ENCODE measurements around the gene MRPL23. TPM values are rescaled to one million over a fixed set of nuclear protein-coding genes. Genes with fewer than 3 reads are reported as not detected.
A peak's percentile ranks its signal among the peaks of the same experiment; 100 is the strongest.
"Not testable (repeated sequence)": the region's sequence is repeated elsewhere in the genome, so short reads cannot be mapped to it uniquely, and the experiment has no call there.

The MRPL23 gene
- total RNA-seq, 1 experiment from 2014 or later, result 123 TPM

DNA sequence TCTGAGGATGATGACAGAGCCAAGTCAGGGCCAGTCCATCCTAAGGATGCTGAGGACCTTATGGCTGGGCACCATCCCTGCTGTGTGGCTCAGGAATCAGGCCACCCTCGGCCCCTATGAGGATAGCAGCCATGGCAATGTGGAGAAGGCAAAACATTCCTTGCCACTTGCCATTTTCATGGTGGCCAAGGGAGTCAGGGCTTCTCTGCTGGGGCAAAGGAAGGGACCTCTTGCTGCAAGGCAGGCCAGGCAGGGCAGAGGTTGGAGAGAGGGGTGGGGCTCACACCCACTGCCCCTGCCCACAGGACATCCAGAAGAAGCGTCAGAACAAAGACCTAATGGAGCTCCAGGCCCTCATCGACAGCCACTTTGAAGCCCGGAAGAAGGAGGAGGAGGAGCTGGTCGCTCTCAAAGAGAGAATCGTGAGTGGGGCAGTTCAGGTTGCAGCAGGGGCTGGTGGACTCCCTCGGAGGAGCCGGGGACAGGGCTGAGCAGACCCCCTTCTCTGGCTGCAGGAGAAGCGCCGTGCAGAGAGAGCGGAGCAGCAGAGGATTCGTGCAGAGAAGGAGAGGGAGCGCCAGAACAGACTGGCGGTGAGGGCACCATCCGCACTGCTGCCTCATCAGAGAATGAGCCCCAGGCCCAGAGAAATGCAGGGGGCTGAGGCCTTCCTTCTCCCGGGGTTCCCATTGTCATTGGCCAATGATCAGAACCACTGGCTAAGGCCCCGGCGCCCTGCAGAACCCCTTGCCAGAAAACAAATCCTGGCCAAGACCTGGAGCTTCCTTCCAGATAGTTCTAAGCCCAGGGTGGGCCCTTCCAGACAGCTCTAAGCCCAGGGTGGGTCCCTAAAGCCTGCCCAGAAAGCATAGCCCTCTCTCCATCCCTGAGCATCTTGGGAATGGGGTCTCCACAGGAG, 13.5 kb upstream of the MRPL23 start:
- no peak for DNase-seq (ENCODE audit: low read depth)

DNA sequence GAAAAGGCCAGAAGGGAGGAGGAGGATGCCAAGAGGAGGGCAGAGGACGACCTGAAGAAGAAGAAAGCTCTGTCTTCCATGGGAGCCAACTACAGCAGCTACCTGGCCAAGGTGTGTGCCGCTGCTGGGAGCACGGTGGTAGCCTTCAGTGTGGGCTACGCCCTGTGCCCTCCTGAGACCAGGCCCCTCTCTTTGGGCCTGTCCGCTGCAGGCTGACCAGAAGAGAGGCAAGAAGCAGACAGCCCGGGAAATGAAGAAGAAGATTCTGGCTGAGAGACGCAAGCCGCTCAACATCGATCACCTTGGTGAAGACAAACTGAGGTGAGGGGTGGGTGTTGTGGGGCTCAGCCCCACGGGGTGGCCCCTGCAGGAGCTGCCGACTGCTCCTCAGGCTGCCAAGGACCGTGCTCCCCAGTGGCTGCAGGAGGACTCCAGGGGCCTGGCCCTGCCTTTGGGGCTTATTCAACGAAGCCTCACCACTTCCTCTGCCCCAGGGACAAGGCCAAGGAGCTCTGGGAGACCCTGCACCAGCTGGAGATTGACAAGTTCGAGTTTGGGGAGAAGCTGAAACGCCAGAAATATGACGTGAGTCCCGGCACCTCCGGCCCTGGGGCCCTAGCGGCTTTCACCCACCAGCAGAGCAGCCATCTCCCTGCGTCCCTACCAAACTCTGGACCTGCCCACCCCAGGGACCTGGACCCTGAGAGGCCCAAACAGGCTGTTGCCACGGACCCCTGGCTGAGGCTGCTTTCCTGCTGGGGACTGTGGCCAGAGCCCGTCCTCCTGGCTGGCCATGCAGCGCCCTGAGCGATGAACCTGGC, 12.6 kb upstream of the MRPL23 start:
- no peak for DNase-seq (ENCODE audit: low read depth)

DNA sequence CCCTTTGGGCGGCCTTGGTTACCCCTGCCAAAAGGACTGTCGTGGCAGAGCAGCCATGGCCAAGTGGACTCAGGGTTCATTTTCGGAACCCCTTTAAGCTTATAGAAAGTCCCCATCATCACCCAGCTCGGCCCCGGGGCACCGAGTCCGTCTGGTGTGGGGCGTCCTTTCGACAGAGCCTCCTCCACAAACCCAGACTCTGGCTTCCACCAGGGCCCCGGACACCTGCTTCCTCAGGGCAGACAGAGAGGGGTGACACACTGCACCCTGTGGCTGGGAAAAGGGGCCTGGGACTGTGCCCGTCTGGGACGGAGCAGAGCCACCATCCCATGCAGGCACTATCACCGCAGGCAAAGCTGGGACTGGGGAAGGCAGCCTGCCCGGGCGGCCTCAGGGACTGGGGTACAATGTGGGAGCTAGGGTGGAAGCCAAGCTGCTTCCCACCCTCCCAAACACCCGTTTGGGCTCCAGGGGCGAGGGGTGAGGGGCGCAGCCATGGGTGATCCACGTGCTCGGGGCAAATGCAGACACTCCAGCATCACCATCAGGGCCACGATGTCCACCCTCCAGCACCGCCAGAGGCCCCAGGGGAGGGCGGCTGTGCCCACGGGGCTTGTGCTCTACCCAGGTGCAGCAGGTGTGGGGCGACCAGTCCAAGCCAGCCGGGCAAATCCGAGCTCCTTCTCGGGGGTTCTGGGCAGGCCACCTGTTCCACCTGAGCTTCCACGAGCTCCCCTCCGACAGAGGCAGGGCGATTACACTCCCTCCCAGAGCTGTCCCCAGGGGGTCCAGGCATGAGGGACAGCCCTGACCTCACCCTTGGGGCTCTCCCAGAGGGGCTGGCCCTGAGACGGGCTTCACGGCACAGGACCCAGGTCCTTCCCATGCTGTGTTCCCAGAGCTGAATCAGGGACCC, 11.7 kb upstream of the MRPL23 start:
- no peak for DNase-seq (ENCODE audit: low read depth)

DNA sequence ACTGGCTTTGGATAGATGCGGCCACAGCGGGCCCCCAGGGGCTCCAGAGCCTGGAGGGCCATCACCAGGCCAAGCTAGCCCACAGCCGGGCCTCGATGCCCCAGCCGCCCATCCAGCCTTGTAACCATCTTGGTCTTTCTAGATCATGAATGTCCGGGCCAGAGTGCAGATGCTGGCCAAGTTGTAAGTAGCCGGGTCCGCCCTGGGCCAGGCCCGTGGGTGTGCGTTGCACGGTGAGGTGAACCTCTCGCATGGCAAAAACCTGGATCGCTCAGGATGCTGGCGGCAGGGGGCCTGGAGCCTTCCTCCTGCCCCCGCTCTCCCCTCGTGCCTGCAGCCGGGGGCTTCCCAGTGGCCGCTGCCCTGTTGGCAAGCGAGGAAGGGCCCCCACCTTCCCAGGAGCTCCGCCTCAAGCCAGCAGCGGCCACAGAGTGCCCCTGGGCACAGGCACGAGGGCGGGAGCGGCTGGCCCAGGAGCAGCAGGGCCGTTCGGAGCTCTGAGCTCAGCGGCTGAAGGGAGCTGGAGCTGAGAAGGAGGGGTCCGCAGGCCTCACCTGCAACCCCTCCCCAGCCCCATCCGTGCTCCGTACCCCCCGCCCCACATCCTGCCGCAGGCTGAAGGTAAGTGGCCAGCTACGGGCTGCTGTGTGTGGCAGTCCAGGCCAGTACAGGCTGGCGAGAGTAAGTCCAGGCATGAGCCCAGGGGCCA, 10.9 kb upstream of the MRPL23 start:
- DNase-seq (ENCODE audit: low read depth), result no peak

DNA sequence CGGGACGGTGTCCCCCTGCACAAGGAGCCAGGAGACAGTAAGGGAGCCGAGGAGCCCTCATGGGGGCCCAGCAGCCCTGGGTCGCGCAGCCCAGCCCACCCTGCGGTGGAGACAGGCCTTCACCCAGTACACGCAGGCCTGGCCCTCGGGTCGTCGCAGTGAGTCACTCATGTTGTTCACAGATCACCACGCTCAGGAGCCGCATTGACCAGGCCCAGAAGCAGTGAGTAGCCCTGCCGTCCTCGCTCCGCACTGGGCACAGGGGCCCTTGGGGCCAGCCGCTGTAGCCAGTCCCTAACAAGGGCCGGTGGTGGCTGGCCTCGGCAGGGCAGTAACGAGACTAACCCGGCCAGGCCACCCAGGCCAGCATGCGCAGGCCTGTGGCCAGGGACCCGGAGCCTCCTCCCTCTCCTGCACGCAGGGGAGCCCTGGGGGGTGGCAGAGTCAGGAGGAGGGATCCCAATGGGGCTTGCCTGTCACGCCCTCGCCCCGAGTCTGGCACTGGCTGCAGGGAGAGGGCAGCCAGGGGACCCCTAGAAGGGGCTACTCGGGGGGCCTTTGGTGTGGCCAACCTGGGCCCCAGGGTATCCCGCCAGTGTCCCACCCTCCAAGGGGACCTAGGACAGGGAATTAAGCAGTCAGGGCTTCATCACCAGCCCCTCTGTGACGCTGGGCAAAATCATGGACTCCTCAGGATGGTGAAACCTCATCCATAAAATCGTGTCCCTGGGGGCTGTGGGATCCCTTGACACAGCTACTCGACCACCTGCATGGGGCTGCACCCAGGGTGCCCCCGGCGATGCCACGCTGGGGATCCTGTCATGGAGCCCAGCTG, 10.1 kb upstream of the MRPL23 start:
- no peak for DNase-seq (ENCODE audit: low read depth)

DNA sequence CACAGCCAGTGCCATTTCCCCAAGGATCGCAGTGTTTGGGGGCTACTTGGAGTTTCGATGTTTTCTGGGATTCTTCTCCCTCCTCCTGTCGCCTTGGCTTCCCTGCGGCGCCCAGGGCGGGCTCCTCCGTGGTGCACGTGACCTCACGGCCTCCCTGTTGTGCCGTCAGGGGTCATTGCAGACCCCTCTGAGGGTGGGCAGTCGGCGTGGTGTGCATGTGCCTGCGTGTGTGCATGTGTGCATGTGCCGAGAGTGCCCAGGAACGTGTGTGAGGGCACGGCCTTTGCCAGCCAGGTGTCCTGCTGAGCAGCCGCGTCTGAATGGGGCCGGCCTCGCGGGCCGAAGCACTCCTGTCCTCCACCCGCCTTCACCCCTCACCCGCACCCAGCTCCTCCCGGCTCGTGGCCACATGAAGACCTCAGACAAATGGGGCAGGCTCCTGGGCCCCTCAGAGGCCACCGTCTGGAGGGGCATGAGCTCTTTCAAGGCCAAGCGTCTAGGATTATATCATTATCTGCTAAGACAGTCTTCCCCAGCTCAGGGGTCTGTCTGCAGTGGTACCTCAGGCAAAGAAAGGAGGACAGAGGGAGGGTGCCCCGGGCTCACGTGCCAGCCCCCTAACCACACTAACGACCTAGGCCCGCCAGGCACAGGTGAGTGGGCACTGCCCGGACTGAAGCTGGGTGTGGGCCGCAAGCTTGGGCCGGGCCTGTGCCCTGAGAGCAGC, 9.4 kb upstream of the MRPL23 start:
- DNase-seq (ENCODE audit: low read depth), result no peak

DNA sequence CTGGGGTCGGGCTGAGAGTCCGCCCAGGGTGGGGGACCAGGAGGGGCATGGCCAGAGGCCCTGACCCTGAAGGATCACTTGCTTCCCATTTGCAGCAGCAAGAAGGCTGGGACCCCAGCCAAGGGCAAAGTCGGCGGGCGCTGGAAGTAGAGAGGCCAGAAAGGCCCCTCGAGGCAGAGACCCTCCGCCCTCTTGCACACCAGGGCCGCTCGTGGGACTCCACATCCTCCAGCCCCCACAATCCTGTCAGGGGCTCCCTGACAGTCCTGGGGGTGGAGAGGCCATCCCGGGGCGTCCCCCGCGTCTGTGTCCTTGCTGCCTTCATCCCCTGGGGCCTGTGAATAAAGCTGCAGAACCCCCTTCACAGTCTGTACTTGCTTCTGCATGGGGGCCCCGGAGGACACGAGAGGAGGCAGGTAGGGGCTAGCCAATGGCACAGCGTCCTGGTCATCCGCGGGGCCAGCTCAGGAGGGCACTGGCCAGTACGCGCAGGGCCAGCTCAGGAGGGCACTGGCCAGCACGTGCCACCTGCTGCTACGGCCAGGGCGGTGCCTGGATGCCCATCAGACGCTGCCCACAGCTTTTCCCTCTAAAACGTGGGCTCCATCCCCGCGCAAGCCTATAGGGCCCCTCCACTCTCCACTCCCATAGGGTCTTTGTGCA, 8.7 kb upstream of the MRPL23 start:
- no peak for DNase-seq (ENCODE audit: low read depth)

DNA sequence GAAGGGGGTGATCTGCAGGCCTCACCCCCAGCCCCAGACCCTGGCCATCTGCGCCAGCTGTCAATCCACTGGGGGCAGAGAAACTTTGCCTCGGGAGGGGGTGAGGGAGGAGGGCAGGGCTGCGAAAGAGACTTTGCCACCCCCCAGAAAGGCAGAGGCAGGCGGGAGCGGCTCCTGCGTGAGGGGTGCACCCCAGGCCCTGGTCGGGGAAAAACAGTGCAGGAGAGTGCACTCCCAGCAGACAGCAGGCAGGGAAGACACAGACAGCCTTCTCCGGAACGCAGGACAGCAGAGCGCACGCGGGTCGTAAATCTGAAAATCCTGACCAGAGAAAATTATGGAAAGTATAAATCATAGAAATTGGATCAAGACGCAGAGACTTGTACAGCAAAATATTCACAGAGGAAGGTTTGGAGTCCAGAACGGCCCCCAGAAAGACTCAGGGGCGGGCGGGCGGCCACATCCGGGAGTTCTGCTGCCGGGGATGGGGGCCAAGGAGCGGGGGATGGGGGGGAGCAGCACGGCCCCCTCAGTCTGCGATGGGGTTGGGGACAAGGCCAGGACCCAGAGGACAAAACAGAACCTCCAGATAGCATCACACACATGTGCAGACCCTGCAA, 8.0 kb upstream of the MRPL23 start:
- no peak for DNase-seq (ENCODE audit: low read depth)

DNA sequence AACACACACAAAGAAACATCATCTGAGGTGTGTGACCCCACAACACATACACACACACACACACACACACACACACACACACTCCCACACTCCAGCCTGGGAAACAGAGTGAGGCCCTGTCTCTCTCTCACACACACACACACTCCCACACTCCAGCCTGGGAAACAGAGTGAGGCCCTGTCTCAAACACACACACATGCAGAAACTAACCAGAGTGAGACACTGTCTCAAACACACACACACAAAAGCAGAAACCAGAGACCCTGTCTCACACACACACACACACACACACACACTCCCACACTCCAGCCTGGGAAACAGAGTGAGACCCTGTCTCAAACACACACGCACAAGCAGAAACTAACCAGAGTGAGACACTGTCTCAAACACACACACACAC, 7.3 kb upstream of the MRPL23 start:
- DNase-seq (ENCODE audit: low read depth), result not testable (repeated sequence)

DNA sequence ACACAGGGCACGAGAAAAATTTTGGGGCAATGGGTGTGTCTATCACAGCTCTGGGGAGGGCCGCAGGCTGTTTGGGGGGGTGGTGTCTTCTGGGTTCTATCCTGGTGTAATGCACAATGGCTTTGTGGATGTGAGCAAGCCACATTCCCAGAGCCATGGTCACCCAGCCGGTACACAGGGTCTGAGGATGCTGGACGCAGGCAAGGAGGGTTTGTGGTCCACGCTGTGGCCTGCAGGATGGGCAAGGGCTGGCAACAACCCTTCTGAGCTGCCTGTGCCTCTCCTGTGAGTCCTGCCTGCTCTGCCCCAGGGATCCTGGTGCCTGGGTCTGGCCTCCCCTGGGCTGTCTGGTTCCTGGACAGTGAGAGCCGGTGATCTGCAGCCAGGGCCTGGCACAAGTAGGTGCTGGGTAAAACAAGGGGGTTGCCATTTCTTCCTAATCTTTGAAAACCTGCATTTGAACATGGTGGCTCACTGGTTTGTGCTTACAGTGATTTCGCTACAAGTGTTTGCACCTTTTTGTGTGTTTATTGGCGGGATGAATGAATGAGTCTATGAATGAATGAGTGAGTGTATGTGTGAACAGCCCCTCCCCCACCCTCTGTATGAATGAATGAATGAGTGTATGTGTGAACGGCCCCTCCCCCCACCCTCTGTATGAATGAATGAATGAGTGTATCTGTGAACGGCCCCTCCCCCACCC, 4.4 kb upstream of the MRPL23 start:
- DNase-seq (ENCODE audit: low read depth), result no peak

DNA sequence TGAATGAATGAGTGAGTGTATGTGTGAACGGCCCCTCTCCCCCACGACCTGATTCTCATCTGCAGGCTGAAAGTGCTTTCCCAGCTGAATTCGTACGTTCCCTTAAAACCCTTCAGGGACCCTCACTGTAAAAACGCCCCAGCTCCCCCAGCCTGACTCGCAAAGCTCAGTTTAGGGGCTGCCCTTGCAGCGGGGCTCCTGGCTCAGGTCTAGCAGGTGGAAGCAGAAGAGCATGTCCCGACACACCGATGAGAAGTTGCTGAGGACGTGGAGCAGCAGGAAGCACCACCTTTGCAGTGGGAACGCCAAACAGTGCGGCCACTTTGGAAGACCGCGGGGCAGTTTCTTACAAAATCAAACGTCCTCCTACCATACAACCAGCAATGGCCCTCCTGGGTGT, 3.6 kb upstream of the MRPL23 start:
- no peak for DNase-seq (ENCODE audit: low read depth)

DNA sequence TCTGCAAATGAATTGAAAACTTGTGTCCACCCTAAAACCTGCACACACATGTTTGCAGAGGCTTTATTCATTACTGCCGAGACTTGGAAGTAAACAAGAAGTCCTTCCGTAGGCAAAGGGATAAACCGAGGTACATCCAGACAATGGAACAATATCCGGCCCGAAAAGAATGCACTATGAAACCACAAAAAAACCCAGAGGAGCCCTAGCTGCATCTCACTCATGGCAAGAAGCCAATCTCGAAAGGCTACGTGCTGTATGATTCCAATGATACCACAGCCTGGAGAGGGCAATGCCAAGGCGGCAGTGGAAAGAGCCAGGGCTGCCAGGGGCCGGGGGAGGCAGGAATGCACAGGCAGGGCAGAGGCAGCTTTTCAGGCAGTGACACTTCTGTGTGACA, 3.2 kb upstream of the MRPL23 start:
- peak; percentile 74 for DNase-seq (ENCODE audit: low read depth)

DNA sequence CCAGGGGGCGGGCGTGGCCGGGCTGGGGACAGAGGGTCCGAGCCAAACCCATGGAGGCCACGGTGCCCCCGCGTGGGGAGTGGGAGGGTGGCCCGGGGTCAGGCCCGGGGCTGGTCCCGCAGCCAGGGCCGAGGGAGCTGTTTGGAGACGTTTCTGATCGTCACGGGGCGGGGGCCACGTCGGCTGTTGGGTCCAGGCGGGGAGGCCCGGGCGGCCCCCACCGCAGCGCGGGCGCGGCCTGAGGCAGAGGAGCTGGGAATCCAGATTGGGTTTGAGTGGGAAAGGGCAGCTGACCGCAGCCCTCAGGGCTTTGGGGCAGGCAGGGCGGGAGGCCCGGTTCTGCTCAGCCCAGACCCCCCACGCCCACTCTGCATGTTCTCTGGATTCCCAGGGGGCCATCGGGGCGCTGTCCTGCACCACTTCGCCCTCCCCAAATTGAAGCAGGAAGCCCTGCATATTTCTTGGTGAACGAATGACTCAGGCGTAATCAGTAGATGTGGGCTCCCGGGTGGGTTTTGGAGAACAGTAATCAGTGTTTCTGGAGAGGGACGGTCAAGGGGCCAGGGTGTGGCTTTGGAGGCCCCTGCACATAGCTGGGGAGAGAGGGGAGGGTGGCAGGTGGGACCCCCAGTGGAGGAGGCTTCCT, 583 bp downstream of the MRPL23 start:
- DNase-seq (ENCODE audit: low read depth), result no peak

DNA sequence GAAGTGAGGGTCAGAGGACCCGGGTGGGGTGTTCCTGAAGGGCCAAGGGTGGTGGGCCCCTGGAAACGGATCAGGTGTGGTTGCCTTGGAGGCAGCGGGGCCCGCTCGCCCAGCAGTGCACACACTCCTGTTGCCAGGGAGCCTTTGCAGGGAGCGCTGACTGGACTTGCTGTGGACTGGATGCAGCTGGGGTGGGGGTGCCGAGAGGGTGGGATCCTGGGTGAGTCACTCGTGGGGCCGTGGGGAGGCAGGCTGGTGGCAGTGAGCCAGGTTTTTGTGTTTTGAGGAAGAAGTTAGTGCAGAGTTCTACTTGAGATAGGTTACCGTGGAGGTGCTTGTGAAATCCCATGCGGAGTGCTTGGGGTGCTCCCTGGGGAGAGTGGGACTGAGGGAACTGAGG, 1.3 kb downstream of the MRPL23 start:
- no peak for DNase-seq (ENCODE audit: low read depth)

DNA sequence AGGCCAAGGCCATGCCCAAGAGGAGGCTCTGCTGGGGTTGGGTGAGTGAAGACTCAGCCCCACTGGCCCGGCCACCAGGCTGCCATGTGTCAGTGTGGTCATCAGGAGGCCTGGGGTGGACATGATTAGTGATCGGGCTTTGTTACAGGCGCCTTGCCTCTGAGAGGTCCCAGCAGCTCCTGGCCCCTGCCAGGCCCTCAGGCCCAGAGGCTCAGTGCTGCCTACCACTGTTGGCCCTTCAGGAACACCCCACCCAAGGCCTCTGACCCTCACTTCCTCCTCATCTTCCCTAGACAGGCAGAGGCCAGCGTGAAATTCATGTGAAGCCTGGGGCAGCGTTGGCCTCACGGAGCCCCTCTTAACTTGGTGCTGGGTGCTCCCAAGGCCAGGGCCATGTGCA, 2.2 kb downstream of the MRPL23 start:
- DNase-seq (ENCODE audit: low read depth), result no peak

DNA sequence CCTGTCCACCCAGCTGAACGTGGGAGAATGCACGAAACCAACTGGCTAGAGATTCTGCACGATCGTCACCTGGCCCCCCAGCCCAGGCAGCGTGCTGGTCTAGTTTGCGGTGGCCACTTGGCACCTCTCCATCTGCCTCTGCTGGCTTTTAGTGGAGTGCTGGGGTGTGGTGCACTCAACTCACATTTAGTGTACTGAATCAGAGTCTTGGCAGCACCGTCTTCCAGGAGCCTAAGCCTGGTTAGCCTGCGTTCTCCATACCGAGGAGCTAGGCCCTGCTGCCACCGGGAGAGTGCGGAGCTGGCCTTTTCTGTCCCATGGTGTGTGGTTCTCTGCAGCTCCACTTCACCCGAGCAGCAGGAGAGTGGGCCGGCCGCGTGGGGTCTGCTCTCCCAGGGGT, 2.8 kb downstream of the MRPL23 start:
- DNase-seq (ENCODE audit: low read depth), result no peak

DNA sequence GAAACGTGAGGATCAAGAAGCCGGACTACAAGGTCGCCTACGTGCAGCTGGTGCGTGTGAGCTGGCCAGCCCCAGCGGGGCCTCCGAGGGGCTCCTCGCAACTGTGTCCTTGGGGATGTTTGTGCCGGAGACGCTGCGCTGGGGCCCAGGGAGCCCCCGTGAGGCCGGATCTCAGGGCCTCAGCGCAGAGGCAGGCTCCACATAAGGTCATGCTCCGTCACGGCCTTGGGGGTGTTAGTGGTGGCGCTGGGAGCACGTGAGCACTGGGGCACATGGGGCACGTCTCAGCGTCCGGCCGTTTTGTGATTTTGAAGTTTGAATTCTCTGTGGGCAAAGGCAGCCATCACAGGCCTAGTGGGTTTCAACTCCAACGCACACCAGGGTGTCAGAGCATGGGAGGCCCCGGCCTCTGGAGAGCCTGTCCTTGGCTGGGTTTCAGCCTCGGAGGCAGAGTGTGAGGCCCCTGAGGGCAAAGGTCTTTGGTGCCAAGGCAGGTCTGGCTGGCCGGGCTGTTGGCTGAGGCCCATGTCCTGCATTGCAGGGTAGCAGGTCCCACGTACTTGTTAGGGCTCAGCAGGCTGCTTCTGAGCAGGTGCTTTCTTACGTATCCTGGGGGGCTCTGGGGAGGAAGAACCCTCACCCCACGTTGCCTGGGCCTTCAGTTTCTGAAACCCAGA, 5.8 kb downstream of the MRPL23 start:
- no peak for DNase-seq (ENCODE audit: low read depth)

Measured in RPMI7951 (cell line).